GM20431 (cell line): ENCODE data around the gene FRMD3.
"Not testable (repeated sequence)": the region's sequence is repeated elsewhere in the genome, so short reads cannot be mapped to it uniquely, and the experiment has no call there.

Source experiments
- in situ Hi-C: fragments of 300-500 bp; cut with MseI, MboI; formaldehyde crosslinking; loops from one replicate; pipeline ENCODE4 v1.15.0; 2020; ENCODE audit warnings: low sequenced_read_pairs; ENCODE audit not compliant: unreplicated experiment

FRMD3 gene

DNA sequence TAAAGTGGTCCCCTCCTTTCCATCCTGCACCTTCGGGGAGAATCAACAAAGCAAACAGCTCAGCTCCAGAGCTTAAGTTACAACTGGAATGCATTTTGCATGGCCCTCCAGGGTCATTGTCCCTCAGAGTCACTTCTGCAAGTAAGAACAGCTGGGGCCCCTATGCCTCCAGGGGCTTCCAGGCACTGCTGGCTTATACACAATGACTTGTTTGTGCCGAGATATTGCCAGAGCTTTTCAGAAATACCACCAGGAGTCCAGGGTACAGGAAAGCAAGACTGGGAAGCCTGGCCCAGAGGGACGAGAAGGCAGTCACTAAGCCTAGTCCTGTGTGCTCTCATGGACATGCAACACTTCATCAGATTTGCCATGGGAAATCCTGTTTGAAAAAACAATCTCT lies 11.3 kb downstream of the FRMD3 start:
- in situ Hi-C loops, result no loop called here

DNA sequence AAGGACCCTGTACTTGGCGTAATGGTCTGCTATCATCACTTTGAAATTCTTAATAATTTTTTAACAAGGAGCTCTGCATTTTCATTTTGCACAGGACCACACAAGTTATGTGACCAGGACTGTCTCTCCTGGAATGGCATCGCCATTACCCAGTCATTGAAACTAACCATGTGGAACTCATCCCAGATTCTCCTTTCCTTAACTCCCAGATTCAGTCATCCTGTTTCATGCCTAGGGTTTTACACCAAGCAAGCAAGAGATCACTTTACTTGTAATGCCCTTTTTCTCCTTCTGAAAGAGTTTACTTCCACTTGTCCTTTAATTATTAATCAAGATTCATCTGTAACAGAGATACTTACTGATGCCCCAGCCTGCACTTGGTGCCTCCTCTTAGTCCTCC lies 12.0 kb downstream of the FRMD3 start:
- in situ Hi-C loops, result no loop called here

DNA sequence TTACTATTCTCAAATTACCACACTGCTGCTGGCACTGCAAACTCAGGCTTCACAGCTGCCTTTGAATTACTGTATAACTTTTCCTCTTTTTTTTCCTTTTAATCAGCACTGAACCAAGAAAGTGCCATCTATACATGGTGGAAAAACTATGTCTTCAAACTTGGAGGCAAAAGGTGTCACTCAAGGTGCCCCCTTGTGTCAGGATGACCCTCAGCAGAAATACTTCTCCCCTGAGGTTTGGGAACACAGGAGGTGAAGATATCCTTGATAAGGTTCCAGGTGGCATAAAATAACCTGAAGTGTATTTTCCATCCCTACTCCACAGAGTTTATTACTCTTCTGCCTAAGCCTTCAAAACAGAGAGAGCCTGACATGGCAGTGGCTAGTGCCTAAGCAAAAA lies 14.5 kb downstream of the FRMD3 start:
- in situ Hi-C loops, result no loop called here

DNA sequence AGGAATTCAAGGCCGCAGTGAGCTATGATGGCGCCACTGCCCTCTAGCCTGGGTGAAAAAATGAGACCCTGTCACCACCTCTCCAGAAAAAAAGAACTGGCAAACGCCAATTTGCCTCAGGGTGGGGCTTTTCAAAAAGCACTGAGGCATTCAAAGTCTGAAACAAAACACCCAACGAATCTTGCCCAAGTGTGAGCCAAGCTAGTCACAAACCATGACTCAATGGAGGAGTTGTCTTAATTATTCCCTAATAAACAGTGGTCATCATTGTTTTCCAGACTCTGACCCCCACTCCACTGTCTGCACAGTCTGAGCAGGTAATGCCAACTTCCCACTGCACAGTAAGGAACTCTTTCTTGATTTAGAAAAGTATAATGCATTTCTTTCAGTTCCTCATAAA lies 16.8 kb downstream of the FRMD3 start:
- in situ Hi-C loops, result no loop called here

DNA sequence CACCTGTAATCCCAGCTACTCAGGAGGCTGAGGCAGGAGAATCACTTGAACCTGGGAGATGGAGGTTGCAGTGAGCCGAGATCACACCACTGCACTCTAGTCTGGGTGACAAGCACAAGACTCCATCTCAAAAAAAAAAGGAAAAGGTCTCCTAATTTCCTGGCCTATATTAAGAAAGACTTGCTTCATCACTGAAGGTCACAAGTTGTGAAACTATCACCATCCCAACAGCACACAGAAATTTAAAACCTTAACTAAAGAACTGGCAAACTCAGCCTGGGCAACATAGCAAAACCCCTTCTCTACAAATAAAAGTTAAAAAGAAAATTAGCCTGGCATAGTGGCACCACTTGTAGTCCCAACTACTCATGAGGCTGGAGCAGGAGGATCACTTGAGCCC lies 17.2 kb downstream of the FRMD3 start:
- in situ Hi-C loops, result no loop called here

DNA sequence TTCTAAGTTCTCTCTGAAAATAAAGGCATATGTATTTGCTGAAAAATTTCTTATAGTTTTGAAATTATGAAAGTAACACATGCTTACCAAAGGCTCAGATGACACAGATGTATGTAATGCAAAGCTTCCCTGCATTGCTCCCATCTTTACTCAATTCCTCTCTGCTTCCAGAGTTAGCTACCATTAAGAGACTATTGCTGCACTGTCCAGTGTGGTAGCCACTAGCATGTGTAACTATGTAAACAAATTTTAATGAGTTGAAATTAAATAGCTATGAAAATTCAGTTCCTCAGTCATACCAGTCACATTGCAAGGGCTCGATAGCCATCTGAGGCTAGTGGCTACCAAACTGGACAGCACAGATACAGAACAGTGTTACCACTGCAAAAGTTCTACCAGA lies 17.9 kb downstream of the FRMD3 start:
- in situ Hi-C loops, result no loop called here

DNA sequence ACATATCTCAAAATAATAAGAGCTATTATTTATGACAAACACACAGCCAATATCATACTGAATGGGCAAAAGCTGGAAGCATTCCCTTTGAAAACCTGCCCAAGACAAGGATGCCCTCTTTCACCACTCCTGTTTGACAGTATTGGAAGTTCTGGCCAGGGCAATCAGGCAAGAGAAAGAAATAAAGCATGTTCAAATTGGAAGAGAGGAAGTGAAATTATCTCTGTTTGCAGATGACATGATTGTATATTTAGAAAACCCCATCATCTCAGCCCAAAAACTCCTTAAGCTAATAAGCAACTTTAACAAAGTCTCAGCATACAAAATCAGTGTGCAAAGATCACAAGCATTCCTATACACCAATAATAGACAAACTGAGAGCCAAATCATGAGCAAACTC lies 20.2 kb downstream of the FRMD3 start:
- in situ Hi-C loops, result not testable (repeated sequence)

DNA sequence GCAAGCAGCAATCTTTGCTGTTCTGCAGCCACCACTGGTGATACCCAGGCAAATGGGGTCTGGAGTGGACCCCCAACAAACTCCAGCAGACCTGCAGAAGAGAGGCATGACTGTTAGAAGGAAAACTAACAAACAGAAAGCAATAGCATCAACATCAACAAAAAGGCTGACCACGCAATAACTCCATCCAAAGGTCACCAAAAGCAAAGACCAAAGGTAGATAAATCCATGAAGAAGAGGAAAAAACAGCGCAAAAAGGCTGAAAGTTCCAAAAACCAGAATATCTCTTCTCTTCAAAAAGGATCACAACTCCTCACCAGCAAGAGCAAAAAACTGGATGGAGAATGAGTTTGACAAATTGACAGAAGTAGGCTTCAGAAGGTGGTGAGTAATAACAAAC lies 23.4 kb downstream of the FRMD3 start:
- in situ Hi-C loops, result no loop called here

DNA sequence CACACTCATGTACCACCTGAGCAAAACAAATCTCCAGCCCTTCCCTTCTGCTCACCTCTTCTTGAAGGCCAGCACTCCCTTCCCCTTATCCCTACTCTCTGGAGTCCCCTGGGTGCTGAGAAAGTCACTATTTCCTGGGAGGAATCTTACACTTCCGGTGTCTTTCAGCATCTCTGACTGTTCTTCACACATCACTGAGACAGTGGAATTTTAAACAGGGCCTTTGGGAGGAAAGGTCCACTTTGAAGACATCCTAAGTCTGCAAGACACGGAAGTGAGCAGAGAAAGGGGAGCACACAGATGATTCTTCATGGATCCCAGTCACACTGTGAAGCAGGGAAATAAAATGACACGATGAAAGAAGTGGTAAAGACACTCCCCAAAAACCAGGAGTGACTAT lies 25.6 kb downstream of the FRMD3 start:
- in situ Hi-C loops, result no loop called here

DNA sequence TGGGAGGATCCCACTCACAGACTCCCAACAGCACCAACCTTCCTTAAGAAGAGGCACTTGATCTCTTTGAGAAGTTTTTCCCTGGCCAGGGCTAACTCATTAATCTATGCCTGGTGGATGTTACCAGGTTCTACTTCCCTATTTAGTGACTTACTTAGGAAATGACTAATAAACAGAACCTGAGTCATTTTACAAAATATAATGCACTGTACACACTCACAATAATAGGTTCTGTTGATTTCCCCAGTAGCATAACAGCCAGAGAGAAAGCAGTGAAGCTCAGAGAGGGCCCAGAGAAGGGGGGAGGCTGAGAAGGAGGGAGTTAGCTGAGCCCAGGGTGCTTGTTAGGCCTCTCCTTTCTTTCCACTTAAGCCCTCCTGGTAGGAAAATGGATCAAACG lies 27.1 kb downstream of the FRMD3 start:
- in situ Hi-C loops, result no loop called here

DNA sequence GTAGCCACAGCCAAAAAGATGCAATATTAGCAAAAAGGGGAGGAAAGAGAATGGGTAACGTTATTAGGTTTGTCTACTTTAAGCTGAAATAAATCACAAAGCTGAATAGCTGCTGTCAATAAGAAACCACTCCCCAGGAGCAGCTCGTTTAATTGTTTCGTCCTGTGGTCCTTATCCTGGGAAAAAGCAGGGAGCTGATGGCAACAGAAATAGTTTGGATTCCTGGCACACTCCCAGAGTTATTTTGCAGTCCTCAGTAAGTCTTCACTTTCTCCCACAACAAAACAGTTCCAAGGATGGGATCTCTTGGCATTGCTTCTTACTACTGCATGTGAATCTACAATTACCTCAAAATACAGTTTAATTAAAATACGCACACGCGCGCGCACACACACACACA lies 28.8 kb downstream of the FRMD3 start:
- in situ Hi-C loops, result no loop called here

DNA sequence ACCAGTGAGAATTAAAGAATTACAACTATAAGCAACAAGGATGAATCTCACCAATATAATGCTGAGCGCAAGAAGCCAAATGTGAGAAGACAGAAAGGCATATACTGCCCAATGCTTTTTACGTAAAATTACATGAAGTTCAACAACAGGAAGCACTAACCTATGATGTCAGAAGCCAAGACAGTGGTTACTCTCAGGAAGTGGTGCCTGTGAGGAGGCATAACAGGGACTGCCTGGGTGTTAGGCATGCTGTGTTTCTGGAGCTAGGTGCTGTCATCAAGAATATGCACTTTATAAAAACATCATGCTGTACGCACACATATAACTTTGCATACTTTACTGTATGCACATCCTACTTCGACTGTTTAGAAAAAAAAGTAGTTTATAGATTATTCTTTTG lies 30.1 kb downstream of the FRMD3 start:
- in situ Hi-C loops, result no loop called here

DNA sequence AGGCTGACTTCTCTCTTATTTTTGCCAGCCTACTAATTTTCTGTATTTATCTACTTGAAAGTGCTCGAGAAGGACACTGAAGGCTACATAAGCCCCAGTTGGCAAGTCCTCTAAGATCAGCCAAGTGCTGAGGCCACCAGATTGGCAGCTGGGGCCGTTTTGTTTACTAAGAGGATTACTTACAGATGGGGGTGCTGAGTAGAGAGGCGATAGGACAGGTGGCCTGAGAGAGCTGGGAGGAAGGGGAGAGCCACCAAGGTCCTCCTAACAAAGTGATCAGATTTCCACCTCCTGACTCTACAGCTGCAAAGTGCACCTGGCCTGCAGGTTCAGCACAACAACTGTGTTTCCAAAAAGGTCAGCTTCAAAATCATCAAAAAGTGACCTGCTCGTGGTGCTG lies 32.9 kb downstream of the FRMD3 start:
- in situ Hi-C loops, result no loop called here

DNA sequence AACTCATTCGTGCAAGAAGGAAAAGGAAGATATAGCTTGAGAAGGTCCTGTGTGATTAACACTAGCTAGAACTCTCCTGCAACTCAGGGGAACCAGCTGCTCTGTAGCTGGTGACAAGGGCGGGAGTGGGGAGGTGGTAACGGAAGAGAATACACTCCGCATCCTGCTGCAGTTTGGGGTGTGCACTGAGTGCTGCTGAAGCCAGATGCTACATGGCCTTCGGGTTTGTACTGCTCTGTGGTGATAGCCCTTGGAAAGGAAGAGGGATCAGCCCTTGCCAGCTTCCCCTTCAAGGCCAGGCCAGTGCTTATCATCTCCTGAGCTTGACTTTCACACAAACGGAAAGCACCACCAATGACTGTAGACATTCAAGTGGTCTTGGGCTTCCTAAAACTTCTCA lies 34.3 kb downstream of the FRMD3 start:
- in situ Hi-C loops, result no loop called here

DNA sequence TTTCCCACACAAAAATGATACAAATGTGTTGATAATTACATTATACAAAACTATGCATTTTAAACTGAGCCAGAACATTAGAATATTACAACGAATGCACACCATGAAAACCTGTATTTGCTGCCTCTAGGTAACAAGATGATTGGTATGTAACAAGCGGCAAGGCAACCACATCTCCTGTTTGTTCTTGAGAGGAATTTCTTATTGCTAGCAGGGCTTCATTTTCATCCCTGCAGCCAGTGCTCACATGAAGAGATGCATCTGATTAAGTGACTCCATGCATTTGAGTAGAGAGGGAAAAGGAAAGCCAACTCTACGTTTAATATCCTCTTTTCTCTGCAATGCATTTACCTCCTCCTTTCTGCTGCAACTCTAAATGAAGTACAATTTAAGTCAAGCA lies 36.6 kb downstream of the FRMD3 start:
- in situ Hi-C loops, result no loop called here

DNA sequence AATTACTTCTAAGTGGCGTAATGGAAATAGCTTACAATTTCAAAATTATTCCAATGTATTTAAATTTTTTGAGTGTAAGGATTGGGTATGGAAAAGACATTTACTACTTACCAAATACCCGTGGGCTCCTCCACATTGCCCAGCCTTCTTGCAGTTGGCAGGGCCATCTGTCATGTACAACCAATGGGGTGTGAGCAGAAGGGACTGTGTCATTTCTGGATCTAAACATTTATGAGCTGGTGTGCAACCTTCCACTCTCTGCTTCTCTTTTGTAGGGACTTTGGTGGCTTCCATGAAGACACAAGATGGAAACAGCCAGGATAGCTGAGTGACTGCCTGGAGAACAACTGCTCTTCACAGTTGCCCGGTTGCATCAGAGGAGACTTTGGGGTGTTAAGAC lies 40.8 kb downstream of the FRMD3 start:
- in situ Hi-C loops, result no loop called here

DNA sequence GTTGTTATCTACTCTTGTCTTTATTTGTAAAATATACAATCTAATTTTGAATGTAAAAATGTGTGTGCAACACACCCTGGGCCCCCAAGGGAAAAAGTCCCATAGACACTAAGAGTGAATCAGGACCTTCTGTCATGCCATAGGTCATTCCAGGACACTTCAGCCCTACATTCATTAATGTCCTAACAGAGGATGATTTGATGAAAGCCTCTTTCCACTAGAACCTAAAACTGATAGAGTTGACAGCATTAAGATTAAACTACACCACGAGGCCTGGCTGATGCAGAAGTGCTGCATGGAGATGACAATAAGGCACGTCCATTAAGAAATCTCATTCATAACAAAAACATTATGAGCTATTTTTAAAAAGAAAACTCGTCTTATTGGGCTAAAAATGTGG lies 46.2 kb downstream of the FRMD3 start:
- in situ Hi-C loops, result no loop called here

DNA sequence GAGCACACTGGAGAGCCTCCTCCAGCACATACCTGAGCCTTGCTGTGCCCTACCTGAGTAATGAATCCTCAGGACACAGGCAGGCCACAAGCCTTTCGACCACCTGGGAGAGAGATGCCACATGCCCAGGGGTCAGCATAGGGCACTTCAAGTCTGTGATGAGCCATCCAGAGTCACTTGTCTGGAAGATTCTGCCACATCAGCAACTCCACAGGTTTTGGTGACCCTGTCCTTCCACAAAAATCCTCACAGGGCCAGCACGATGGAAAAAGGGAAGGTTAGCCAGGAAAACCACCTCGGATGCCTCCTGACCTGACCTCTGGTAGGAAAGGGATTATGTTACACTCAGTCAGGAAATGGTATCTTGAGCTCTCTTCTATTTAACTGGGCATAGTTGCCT lies 46.8 kb downstream of the FRMD3 start:
- in situ Hi-C loops, result no loop called here

DNA sequence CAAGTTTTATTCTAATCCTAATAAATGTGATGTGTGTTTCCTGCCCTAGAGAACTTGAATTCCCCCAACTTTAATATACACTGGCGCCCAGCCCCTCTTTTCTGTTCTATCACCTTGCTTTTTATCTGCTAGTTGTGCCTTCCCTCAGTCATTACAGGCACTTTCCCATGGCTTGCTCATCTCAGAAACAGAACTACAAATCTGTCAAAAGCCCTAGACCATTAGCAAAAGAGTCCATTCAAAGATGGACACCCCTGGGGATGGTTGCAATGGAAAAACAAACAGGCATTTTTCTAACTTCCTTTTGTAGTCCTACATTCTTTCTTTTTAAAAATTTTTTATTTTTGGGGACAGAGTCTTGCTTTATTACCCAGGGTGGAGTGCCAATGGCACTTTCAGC lies 48.2 kb downstream of the FRMD3 start:
- in situ Hi-C loops, result no loop called here

DNA sequence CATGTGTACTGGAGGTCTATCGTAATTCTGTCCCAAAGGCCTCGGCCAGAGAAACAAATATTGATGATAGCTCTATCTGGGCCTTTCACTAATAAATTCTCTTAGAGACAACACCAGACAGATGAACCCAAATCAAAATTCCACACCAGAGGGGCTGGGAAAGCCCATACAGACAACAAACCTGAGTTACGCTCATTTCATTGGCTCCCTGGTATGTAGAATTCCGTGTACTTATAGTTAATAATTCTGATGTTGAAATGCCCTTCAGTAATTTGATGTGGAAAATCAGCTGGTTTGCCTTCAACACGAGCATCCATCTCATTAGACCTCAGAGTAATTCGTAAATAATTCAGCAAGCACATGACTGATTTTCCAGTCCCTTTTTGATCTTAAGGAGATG lies 53.2 kb downstream of the FRMD3 start:
- in situ Hi-C loops, result no loop called here

DNA sequence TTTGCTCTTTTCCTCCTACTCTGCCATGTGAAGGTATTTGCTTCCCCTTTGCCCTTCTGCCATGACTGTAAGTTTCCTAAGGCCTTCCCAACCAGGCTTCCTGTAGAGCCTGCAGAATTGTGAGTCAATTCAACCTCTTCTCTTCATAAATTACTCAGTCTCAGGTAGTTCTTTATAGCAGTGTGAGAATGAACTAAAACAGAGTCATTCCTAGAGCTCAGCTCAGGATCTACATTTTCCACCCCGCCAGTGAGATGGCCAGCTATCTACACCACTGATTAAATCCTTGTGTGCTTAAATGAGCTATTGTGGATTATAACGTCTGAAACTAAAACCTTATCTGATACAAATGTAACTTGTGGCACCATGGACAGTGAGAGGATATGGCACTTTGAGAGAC lies 55.0 kb downstream of the FRMD3 start:
- in situ Hi-C loops, result no loop called here

DNA sequence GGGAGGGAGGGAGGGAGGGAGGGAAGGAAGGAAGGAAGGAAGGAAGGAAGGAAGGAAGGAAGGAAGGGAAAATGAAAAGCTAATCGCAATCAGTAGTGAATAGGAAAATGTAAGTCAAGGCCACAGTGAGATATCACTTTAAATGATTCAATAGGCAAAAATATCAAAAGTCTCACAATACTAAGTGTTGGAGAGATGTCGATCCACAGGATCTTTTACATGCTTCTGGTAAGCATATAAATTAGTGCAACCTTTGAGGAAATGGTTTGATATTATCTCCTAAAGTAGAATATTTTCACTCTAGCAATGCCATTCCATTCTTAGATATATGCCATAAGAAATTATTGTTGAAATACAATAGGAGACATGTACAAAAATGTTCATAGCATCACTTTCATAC lies 58.4 kb downstream of the FRMD3 start:
- in situ Hi-C loops, result no loop called here

DNA sequence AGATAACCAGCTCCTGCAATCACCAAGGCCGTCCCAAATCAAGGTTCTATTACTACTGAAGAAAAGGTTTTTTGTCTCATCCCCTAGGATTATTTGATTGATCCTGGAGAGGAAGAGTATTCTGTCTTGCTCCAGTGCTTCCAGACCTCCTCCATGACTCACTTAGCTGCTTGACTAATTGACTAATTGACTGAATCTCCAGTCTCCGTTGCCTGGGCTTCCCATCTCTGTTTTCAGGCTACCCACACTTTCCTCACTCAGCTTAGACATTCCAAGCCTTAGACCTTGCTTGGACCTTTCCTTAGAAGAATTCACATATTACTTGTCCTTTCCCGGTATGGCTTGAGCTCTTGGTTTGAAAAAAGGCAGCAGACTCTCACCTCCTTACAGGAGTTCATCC lies 60.6 kb downstream of the FRMD3 start:
- in situ Hi-C loops, result no loop called here
